Measurements from ENCODE around the gene THSD7B. TPM values are rescaled to one million over a fixed set of nuclear protein-coding genes. Genes with fewer than 3 reads are reported as not detected.

THSD7B gene
- total RNA-seq, 1 donor from 2014 or later, result 9.8 TPM

DNA sequence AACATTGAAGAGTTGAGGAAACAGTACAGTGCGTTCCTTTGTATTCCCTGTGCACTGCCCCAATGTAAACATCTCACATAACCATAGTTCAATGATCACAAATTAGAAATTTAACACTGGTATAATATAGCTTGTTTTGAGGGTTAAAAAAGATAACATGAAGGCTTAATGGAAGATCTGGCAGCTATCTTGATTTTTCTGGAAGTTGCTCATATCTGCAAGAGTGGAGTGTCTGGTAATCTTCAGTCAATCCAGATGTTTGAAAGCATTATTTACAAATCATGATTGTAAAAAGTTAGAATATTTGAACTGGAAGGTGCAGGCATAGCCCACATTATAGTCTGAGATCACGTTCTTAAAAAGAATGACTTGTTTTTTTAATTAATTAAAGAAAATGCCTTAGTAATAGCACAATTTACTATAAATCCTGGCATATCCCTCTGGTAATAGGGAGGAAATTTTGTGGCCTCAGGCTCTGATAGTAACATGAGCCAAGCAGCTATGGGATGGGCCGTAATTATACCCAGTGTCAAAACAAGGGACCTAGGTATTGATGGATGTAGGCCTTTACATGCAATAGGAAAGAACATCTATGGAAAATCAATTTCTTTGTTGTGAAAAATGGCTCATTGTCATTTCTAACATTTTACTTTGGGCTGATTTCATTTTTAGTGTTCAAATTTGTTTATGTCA, 418.0 kb downstream of the THSD7B start:
- Mint-ChIP-seq H3K36me3 (no peaks in the 10 kb centered on the region), H3K9me3 (no peaks in the 10 kb centered on the region)

DNA sequence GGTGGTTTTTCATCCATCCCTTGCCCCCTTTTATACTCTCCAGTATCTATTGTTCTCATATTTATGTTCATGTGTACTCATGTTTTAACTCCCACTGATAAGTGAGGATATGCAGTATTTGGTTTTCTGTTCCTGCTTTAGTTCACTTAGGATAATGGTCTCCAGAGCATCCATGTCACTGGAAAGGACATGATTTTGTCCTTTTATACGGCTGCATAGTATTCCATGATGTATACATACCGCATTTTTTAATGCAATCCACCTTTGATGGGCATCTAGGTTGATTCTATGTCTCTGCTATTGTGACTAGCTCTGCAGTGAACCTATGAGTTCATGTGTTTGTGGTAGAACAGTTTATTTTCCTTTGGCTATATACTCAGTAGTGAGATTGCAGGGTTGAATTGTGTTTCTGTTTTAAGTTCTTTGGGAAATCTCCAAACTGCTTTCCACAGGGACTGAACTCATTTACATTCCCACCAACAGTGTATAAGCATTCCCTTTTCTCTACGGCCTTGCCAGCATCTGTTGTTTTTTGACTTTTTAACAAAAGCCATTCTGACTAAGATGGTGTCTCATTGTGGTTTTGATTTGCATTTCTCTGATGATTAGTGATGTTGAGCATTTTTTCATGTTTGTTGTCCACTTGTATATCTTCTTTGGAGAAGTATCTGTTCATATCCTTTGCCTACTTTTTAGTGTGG, 420.2 kb downstream of the THSD7B start:
- DNase-seq (ENCODE audit: extremely low spot score, unreplicated experiment), result no peak
- Mint-ChIP-seq H3K9me3 (no peaks in the 10 kb centered on the region), H3K4me3 (no peak overlapping the region), H3K36me3 (peaks cover 5% of the 10 kb centered on the region), H3K4me1 (ENCODE audit: unreplicated experiment) (no peaks in the 10 kb centered on the region), H3K27ac (no peak overlapping the region), H3K27me3 (peaks cover 30% of the 10 kb centered on the region)
- TF ChIP-seq, protein P1, sequence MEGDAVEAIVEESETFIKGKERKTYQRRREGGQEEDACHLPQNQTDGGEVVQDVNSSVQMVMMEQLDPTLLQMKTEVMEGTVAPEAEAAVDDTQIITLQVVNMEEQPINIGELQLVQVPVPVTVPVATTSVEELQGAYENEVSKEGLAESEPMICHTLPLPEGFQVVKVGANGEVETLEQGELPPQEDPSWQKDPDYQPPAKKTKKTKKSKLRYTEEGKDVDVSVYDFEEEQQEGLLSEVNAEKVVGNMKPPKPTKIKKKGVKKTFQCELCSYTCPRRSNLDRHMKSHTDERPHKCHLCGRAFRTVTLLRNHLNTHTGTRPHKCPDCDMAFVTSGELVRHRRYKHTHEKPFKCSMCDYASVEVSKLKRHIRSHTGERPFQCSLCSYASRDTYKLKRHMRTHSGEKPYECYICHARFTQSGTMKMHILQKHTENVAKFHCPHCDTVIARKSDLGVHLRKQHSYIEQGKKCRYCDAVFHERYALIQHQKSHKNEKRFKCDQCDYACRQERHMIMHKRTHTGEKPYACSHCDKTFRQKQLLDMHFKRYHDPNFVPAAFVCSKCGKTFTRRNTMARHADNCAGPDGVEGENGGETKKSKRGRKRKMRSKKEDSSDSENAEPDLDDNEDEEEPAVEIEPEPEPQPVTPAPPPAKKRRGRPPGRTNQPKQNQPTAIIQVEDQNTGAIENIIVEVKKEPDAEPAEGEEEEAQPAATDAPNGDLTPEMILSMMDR (conservative IDR thresholded peaks at IDR 0.05), result no peak

More for the DNA sequence above, 418.0 kb downstream of the THSD7B start:
- DNase-seq (ENCODE audit: extremely low spot score, unreplicated experiment), result no peak
- Mint-ChIP-seq H3K27ac (no peak overlapping the region), H3K4me3 (no peak overlapping the region), H3K4me1 (ENCODE audit: unreplicated experiment) (no peaks in the 10 kb centered on the region), H3K27me3 (peaks cover 16% of the 10 kb centered on the region)
- TF ChIP-seq, protein P1 (conservative IDR thresholded peaks at IDR 0.05), result no peak

DNA sequence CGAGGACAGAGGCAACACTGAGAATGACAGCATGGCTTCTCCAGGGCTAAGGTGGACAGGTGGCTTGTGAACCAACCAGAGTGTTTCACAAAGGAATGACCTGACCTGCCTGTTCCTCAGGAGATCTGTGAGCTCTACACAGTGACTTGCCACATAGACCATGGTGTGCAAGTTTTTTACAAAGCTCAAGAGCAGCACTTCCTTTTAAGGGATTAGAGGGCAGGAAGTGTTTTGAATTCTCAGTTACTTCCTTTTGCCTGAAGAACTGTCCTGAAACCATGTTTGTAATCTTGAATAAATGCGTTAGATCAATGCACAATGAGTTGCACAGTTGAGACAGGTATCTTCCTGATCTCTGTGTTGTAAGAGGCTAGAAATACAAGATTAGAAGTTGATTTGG, 421.9 kb downstream of the THSD7B start:
- TF ChIP-seq, protein P1 (conservative IDR thresholded peaks at IDR 0.05), result no peak
- DNase-seq (ENCODE audit: extremely low spot score, unreplicated experiment), result no peak
- H3K27ac Mint-ChIP-seq, result no peak overlapping the region
- H3K36me3 Mint-ChIP-seq, result peaks cover 5% of the 10 kb centered on the region
- H3K27me3 Mint-ChIP-seq, result peaks cover 30% of the 10 kb centered on the region
- H3K4me1 Mint-ChIP-seq (ENCODE audit: unreplicated experiment), result no peaks in the 10 kb centered on the region
- no peaks in the 10 kb centered on the region for H3K9me3 Mint-ChIP-seq
- H3K4me3 Mint-ChIP-seq, result no peak overlapping the region

DNA sequence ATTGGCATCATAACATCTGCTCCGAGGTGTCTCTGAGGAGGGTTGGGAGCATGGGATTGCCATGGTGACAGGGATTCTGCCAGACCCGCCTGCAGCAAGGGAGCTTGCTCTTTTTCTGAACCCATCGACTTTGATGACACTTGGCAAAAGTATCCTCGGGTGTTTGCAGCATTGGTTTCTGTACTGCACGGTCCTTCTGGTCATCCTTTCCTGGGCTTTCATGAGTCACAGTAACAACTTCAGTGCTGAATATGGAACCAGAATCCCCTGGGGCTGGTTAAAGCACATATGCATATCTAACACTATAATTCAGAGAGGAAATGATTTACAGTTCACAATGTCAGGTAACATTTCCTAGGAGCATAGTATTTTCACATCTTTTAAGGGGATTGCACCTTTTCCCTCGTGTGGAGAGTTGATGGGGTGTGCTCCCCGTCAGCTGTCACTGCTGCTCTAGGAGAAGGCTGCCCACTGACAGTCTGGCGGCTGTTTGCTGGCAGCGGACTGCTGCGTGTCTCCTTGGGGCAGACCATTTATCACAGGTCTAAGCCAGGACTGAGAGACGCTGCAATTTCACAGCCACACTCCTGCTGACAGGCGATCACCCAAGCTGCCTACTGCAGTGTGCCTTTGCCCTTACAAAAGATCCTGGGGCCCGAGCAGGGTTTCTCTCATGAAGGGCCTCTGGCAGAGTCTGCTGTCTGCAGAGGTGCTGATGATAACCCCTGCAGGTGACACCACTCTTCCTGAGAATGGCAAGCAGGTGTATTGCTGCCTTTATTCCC, 425.3 kb downstream of the THSD7B start:
- peaks cover 5% of the 10 kb centered on the region for H3K36me3 Mint-ChIP-seq
- no peak for DNase-seq (ENCODE audit: extremely low spot score, unreplicated experiment)
- no peak overlapping the region for H3K27ac Mint-ChIP-seq
- no peaks in the 10 kb centered on the region for H3K9me3 Mint-ChIP-seq
- H3K27me3 Mint-ChIP-seq, result peaks cover 37% of the 10 kb centered on the region
- TF ChIP-seq, protein P1 (conservative IDR thresholded peaks at IDR 0.05), result no peak
- H3K4me1 Mint-ChIP-seq (ENCODE audit: unreplicated experiment), result no peaks in the 10 kb centered on the region
- H3K4me3 Mint-ChIP-seq, result no peak overlapping the region

DNA sequence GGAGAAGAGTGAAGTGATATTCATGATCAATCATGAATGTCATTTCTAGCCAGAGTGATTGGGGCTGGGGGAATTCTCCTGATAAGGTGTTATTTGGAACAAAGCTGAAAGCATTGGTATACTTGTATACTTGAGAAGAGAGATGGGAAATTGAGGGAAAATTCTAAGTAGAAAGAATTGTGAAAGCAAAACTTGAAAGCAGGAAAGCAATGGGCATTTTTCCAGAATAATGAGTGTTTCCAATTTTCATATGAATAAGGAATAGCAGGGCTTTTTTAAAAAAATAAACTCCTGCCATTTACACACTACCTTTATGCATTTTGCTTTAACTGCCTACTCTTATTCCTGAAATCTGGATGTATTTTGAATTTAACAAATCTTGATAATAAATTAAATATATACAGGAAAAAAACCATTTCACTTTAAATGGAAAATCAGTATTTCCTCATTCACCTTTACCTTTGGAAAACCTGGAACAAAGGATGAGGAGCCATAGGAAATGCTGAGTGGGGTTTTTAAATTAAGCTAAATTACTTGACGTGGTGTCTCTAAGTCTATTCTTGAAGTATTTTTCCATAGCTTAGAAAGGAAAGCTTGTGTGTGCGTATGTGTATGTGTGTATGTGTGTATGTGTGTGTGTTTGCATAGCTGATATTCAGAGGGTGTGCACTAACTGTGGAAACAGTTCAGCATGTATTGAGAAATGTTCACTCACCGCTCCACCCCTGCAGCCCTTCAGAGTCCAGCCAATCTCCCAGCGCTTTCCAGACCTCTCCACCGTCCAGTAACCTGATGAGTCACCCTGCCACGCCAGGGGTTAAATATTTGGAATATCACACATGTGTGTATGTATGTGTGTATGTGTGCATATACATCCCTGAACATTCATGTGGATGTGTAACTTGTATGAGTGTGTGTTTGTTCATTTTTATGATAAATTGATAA, 427.3 kb downstream of the THSD7B start:
- H3K9me3 Mint-ChIP-seq, result no peaks in the 10 kb centered on the region
- H3K4me1 Mint-ChIP-seq (ENCODE audit: unreplicated experiment), result no peaks in the 10 kb centered on the region
- H3K36me3 Mint-ChIP-seq, result peaks cover 5% of the 10 kb centered on the region
- DNase-seq (ENCODE audit: extremely low spot score, unreplicated experiment), result no peak
- TF ChIP-seq, protein P1 (conservative IDR thresholded peaks at IDR 0.05), result no peak
- H3K27me3 Mint-ChIP-seq, result peaks cover 29% of the 10 kb centered on the region
- no peak overlapping the region for H3K4me3 Mint-ChIP-seq
- no peak overlapping the region for H3K27ac Mint-ChIP-seq

All from type B pancreatic cell (in vitro differentiated cells).